ENCODE data around the gene MKRN2OS. TPM values are rescaled to one million over a fixed set of nuclear protein-coding genes. Genes with fewer than 3 reads are reported as not detected.

Gene MKRN2OS
- total RNA-seq, 1 donor from 2014 or later = 2.0 TPM

GRCh38 chr3:12509466-12509865, 35.8 kb downstream of the MKRN2OS start:
- H3K27ac Mint-ChIP-seq = no peak overlapping the region
- H3K4me3 Mint-ChIP-seq (ENCODE audit: low read depth) = no peak overlapping the region
- H3K36me3 Mint-ChIP-seq (ENCODE audit: insufficient read depth) = peaks cover 21% of the 10 kb centered on the region
- no peaks in the 10 kb centered on the region for H3K4me1 Mint-ChIP-seq (ENCODE audit: low read depth)
- no peaks in the 10 kb centered on the region for H3K9me3 Mint-ChIP-seq (ENCODE audit: low read depth)
- TF ChIP-seq, protein P1, sequence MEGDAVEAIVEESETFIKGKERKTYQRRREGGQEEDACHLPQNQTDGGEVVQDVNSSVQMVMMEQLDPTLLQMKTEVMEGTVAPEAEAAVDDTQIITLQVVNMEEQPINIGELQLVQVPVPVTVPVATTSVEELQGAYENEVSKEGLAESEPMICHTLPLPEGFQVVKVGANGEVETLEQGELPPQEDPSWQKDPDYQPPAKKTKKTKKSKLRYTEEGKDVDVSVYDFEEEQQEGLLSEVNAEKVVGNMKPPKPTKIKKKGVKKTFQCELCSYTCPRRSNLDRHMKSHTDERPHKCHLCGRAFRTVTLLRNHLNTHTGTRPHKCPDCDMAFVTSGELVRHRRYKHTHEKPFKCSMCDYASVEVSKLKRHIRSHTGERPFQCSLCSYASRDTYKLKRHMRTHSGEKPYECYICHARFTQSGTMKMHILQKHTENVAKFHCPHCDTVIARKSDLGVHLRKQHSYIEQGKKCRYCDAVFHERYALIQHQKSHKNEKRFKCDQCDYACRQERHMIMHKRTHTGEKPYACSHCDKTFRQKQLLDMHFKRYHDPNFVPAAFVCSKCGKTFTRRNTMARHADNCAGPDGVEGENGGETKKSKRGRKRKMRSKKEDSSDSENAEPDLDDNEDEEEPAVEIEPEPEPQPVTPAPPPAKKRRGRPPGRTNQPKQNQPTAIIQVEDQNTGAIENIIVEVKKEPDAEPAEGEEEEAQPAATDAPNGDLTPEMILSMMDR (IDR thresholded peaks at IDR 0.05; ENCODE audit: unreplicated experiment) = no peak
- DNase-seq (ENCODE audit: low spot score, unreplicated experiment) = no peak
- no peaks in the 10 kb centered on the region for H3K27me3 Mint-ChIP-seq

- Mint-ChIP-seq H3K36me3 (ENCODE audit: insufficient read depth) (peaks cover 24% of the 10 kb centered on the region), H3K9me3 (ENCODE audit: low read depth) (no peaks in the 10 kb centered on the region), H3K4me1 (ENCODE audit: low read depth) (no peaks in the 10 kb centered on the region), H3K27me3 (no peaks in the 10 kb centered on the region), H3K4me3 (ENCODE audit: low read depth) (no peak overlapping the region), H3K27ac (peak overlapping the region; percentile 35)
- no peak for DNase-seq (ENCODE audit: low spot score, unreplicated experiment)
- TF ChIP-seq, protein P1 (IDR thresholded peaks at IDR 0.05; ENCODE audit: unreplicated experiment) = no peak
Observed at GRCh38 chr3:12508291-12508700, 37.0 kb downstream of the MKRN2OS start.

GRCh38 chr3:12507591-12508281, 37.6 kb downstream of the MKRN2OS start:
- Mint-ChIP-seq H3K9me3 (ENCODE audit: low read depth) (no peaks in the 10 kb centered on the region), H3K27ac (peak overlapping the region; percentile 62), H3K4me3 (ENCODE audit: low read depth) (no peak overlapping the region), H3K4me1 (ENCODE audit: low read depth) (no peaks in the 10 kb centered on the region), H3K27me3 (no peaks in the 10 kb centered on the region), H3K36me3 (ENCODE audit: insufficient read depth) (peaks cover 27% of the 10 kb centered on the region)
- no peak for DNase-seq (ENCODE audit: low spot score, unreplicated experiment)
- TF ChIP-seq, protein P1 (IDR thresholded peaks at IDR 0.05; ENCODE audit: unreplicated experiment) = no peak

- Mint-ChIP-seq H3K36me3 (ENCODE audit: insufficient read depth) (peaks cover 30% of the 10 kb centered on the region), H3K4me1 (ENCODE audit: low read depth) (no peaks in the 10 kb centered on the region), H3K4me3 (ENCODE audit: low read depth) (no peak overlapping the region), H3K9me3 (ENCODE audit: low read depth) (no peaks in the 10 kb centered on the region), H3K27ac (no peak overlapping the region), H3K27me3 (no peaks in the 10 kb centered on the region)
- TF ChIP-seq, protein P1 (IDR thresholded peaks at IDR 0.05; ENCODE audit: unreplicated experiment) = no peak
- no peak for DNase-seq (ENCODE audit: low spot score, unreplicated experiment)
Observed at GRCh38 chr3:12506201-12506709, 39.0 kb downstream of the MKRN2OS start.

GRCh38 chr3:12503126-12503957, 42.0 kb downstream of the MKRN2OS start:
- no peaks in the 10 kb centered on the region for H3K27me3 Mint-ChIP-seq
- H3K4me1 Mint-ChIP-seq (ENCODE audit: low read depth) = no peaks in the 10 kb centered on the region
- TF ChIP-seq, protein P1 (IDR thresholded peaks at IDR 0.05; ENCODE audit: unreplicated experiment) = no peak
- DNase-seq (ENCODE audit: low spot score, unreplicated experiment) = no peak
- H3K36me3 Mint-ChIP-seq (ENCODE audit: insufficient read depth) = peaks cover 30% of the 10 kb centered on the region
- no peak overlapping the region for H3K27ac Mint-ChIP-seq
- no peak overlapping the region for H3K4me3 Mint-ChIP-seq (ENCODE audit: low read depth)
- no peaks in the 10 kb centered on the region for H3K9me3 Mint-ChIP-seq (ENCODE audit: low read depth)
